Measurements from ENCODE around the gene LRRC8C.
"Not testable (repeated sequence)": the region's sequence is repeated elsewhere in the genome, so short reads cannot be mapped to it uniquely, and the experiment has no call there.

Gene LRRC8C

DNA sequence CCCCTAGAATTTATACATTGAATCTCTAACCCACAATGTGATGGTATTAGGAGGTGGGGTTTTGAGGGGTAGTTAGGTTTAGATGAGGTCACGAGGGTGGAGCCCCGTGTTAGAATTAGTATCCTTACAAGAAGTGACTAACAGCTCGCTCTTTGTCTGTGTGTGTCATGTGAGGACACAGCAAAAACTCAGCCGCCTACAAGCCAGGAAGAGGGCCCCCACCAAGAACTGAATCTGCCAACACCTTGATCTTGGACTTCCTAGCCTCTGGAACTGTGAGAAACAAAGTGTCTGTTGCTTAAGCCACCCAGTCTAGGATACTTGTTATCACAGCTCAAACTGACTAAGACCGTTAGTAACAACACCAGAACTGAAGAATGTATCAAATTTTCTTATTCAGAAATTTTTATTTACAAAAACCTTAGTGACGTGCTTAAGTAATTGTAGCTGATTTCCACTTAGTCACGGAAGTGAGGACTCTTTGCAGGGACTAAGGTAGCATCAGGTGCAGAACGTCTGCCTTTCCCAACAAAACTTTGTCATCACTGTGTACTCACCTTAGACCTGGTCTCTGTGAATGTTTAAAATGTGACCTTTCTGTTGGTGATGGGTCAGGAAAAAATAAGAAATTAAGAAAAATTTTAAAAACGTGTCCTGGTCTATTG is 24.5 kb upstream of the LRRC8C start:
- no peak for DNase-seq

DNA sequence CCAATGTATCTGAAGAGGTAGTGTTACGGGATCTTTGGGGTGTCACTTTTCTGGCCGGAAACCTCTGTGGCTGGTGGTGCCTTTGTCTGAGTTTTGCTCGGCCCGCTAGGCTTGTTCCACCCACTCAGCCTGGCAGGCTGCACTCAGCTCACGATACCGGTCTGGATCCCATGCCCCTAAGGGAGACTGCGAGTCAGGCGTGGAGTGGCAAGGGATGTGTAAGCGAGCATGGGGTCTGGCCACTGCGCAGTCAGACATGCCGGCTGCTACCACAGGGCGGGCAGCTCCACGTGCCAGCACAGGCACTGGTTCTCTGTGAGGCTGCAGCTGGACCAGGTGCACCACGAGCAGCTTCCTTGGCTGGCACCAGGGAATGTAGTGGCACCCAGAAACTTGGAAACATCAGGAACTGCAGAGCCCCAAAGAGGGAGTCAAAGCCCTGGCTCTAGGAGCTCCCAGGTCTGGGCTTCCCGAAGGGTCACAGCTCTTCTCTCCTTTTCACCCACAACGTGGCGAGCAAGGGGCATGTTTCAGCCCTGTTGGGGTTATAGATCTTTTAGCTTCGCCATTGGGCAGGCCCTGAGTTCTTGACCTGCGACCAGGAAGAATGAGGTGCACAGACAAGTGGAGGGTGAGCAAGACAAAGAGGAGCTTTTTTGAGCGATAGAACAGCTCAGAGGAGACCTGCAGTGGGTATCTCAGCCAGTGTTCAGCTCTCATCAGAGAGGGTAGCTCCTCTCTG is 23.8 kb upstream of the LRRC8C start:
- no peak for DNase-seq

DNA sequence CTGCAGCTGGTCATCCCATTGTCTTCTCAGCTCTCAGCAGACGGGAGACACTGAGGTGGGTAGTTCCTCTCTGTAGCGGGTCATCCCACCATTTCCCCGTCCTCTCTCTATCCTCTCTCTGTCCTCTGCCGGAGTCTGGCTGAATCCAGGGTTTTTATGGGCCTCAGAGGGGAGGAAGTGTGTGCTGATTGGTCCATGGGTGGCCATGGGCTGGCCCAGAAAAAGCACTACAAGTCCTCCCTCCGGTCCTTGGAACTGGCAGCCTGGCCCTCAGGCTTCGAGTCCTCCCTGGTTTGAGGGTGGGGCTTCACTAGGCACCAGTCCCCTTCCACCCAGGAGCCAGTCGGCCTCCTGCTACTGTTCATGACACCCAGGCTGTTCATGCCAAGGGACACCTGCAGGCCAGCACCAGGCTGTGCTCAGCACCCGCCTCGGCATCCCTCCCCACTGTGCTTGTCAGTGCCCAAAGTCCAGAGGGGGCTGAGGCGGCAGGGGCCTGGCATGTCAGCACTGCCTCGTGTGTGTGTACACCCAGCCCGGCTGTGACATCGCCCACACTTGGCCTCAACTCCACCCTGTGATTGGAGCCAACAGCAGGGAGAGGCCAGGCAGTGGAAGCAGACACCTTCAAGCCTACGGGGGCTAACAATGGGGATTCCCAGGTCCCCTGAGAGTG is 23.0 kb upstream of the LRRC8C start:
- DNase-seq: no peak

DNA sequence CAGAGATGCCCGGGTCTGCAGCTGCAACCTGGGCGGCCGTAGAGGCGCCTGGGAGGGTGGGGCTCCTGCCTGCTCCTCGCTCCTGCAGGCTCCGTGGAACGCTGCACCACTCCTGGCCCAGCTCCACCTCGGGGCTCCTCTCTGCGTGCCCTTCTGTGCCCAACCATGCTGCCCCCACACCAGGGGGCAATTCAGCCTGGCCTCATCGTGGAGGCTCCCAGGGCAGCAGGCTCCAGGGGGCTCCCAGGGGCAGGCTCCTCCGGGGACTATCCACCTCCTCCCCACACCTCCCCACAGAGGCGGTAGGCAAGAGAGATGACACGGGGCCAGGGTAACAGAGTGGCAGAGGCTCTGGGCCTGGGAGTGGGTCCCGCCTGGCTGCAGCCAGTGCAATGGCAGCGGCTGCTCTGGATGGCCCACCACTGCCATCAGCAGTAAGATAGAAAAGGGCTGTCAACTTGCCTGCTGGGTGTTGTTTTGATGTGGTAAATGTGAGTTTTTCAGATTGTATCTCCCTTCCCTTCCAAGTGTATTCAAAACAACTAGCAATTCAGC is 22.4 kb upstream of the LRRC8C start:
- no peak for DNase-seq

GRCh38 chr1:89611721-89612120 is 21.2 kb upstream of the LRRC8C start:
- no peak for DNase-seq

DNA sequence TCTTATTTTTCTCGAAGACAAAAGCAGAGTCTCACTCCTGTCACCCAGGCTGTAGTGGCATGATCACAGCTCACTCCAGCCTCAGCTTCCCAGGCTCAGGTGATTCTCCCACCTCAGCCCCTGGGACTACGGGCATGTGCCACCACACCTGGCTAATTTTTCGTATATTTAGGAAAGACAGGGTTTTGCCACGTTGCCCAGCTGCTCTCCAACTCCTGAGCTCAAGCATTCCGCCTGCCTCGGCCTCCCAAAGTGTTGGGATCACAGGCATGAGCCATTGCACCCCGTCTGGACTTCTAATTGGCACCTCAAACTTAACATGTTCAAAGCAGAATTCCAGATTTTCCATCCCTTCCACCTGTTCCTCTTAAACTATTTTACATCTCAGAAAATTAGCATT is 19.0 kb upstream of the LRRC8C start:
- DNase-seq: no peak

DNA sequence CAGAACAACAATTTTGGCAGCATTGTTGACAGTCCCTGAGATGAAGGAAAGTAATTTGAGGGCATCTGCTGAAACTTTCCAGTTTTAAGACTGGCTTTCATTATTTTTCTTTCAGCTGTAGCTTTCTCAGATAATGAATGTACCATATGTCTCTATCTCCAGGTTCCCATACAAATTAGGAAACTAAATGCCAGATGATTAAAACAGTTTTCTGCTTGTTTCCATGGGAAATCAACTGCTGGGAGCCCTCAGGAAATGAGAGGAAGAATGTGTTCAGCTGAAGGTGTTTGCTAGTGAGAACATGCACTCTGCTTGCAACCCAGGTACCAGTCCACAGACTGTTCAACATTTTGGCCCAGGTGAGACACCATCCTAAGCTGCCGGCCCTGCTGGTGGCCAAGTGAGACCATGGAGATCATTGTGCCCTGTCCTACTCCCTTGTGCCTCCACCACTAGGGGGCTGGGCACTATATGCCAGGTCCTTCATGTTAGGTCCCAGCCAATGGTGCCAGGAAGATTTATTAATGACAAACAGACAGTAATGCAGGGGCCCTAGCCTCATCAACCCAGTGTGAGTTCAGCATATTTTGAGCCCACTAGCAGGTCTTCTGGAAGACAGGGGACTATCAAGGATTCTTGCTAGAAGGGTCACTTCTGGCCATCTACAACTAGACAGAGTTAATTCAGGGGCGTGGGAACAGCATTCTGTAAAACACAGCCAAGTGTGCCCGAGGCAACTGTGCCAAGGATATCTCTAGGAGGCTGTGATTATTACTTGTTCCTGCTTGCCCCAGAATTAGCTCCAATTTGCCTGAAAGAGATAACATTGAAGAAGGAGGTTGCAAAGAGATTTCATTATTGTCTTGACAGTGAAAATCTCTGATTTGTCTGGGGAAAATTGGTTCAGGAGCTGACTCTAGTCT is 17.0 kb upstream of the LRRC8C start:
- DNase-seq: no peak

DNA sequence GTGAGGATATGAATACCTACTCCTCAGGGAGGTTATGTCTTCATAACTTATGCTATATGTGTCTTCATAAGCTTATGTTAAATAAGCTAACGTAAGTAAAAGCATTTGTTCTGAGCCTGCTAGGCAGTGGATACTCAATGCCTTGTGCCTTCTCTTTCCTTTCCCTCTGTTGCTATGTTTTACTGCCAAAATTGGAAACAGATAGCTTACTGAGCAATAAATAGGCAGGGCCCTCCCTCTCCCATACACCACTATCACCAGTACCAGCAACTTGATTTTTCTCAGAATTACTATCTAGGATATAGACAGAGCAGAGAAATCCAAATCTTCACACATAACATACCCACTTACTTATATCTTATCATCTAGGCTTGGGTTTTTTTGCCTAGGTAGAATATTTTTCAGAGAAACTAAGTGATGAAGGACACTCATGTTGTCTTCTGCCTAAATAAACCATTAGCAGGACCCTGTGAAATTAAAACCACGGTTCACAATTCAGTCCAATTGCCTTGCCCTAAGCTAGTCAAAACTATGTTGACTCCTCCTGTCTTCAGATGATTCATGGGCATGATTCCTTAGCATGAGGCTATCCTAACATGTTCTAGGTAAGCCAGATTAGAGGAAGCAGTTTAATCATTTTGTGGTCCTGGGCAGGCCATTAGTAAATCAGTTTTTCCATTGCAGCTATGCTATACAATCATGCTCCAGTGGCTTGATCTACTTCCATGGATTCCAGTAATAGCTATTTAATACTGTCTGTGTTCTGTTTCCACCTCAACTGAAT is 15.9 kb upstream of the LRRC8C start:
- DNase-seq: no peak

- no peak for DNase-seq
These were observed 12.3 kb upstream of the LRRC8C start for GRCh38 chr1:89620664-89621063.

GRCh38 chr1:89622895-89623294 is 10.0 kb upstream of the LRRC8C start:
- no peak for DNase-seq

GRCh38 chr1:89624314-89624713 is 8.6 kb upstream of the LRRC8C start:
- DNase-seq: no peak

DNA sequence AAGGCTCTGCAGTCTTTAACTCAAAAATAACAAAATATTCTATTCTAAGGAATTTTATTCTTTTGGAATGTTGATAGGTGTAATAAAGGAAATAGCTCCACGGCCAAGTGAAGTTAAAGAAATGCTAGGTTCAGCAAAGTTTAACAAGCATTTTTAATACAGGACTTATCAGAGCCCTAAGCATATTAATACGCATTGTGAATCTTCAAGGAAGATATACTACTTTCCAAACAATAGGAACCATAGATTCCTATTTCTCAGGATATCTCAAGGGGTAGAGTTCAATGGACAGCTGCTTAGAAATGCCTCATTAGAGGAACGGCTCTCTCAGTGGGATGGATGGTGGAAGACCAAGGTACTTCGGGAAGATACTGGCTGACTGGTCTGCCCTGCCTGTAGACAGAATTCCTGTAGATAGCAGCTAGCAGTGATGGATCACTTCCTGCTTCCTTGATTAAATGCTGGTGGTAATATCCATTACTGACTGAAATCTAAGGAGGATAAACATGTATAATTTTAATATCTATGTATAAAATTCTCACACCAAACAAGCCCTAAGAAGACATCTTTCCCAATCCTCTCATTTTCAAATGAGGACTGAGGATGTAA is 8.1 kb upstream of the LRRC8C start:
- no peak for DNase-seq

DNA sequence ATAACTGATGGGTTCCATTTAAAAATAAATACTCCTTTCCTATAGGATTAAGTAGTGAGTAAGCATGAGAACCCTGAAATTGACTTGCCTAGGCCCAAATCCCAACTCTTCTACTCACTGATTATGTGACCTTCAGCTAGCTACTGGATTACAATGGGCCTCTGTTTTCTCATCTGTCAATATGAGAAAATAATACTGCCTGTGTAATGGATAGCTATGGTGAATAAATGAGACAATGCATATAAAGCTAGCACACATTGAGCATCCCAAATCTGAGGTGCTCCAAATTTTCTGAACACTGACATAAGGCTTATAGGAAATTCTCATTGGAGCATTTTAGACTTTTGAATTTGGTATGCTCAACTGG is 5.3 kb upstream of the LRRC8C start:
- DNase-seq: no peak

- DNase-seq: no peak
These were observed 3.8 kb upstream of the LRRC8C start for GRCh38 chr1:89629146-89629545.

- not testable (repeated sequence) for DNase-seq
These were observed 3.3 kb upstream of the LRRC8C start for GRCh38 chr1:89629600-89629999.

- no peak for DNase-seq
These were observed 2.9 kb upstream of the LRRC8C start for GRCh38 chr1:89630048-89630447.

DNA sequence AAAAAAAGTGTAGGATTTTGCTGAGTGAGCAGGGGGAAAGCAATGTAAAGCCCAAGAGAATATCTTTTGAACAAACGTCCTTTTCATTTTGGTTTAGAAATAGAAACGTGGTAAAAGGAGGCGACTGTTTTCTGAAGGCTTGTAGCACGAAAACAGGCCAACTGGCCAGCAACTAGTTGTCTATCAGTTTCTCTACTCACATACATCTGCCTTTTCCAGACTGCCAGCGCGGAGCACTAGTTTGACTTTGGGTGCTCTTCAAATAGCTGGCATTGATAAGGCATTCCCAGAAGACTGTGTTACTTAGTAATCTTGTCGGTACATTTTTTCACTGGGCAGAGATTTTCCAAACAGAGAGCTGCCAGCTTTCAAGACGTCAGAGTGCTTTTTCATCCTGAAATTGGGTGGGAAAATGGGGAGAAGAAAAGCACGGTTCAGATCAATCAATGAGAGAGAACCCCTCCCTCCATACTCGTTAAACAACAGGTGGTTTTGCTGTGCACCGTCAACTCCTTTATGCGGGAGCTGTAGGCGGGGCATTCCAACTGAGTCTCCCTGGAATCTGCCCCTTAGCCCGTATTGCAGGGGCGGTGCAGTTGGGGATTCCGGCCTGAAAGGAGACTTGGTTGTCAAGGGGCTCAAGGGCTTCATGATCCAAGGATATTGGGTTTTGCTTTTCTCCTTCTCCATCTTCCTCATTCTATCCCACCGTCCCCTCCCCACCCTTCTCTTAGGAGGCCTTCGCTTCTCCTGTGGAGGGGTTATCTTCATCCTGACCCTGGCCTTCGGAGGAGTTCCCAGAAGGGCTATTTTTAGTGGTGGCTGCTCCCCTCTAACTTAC is 884 bp upstream of the LRRC8C start:
- DNase-seq: no peak

- DNase-seq: no peak
These were observed 404 bp downstream of the LRRC8C start for GRCh38 chr1:89633248-89633799.

GRCh38 chr1:89633800-89634625 is 1.1 kb downstream of the LRRC8C start:
- no peak for DNase-seq

Data from NCI-H187 treated with DMSO at 0.1 percent for 48 hours (cell line).